NB4 (cell line): ENCODE measurements around the gene ESR1.

Source experiments
- CTCF ChIP-seq: IDR thresholded peaks from one replicate; pipeline ENCODE4 v1.5.1; 2012; ENCODE audit warnings: low read depth, low read length
- MYC ChIP-seq: IDR thresholded peaks from 2 replicates; pipeline ENCODE4 v1.6.1; 2011; ENCODE audit warnings: low read depth, low read length
- POLR2A ChIP-seq: IDR thresholded peaks from 2 replicates; pipeline ENCODE4 v1.6.1; 2011; ENCODE audit warnings: mild to moderate bottlenecking; ENCODE audit not compliant: insufficient read length; ENCODE audit errors: extremely low read depth
- TF ChIP-seq, protein P1 (sequence below): IDR thresholded peaks from 2 replicates; pipeline ENCODE4 v1.6.1; 2011; ENCODE audit warnings: low read depth, low read length

DNA sequence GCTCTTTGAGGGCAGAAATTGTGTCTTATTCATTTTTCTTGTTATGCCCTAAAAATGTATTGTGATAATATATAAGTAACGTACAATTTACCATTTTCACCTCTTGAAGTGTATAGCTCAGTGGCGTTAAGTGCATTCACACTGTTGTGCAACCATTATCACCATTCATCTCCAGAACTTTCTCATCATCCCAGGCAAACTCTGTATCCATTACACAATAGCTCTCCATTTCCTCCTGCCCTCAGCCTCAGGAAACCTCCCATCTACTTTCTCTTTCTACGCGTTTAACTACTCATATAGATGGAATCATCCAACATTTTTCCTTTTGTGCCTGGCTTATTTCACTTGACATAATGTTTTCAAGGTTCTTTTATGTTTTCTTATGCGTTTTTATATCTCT lies 184.6 kb downstream of the ESR1 start:
- TF ChIP-seq CTCF = no peak
- no peak for TF ChIP-seq POLR2A
- TF ChIP-seq, protein P1, sequence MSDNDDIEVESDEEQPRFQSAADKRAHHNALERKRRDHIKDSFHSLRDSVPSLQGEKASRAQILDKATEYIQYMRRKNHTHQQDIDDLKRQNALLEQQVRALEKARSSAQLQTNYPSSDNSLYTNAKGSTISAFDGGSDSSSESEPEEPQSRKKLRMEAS = no peak
- TF ChIP-seq MYC = no peak
